Keratinocyte (primary cell): Measurements from ENCODE around the gene B4GALNT2. TPM values are rescaled to one million over a fixed set of nuclear protein-coding genes. Genes with fewer than 3 reads are reported as not detected.

Source experiments
- DNase-seq: peaks from one replicate; pipeline ENCODE4 v3.0.0-alpha.2; 2011; ENCODE audit warnings: low read depth, missing footprints, low spot score
- FAIRE-seq: peaks from 2 replicates; lab custom pipeline; 2011; peaks lifted over from hg19 to GRCh38; lab: Jason Lieb, UNC
- H2AFZ ChIP-seq: 2 replicates; pipeline ENCODE4 v1.6.0; 2012; ENCODE audit warnings: low read length, control low read depth, inconsistent platforms; ENCODE audit not compliant: control insufficient read depth
- H3K27ac ChIP-seq: 2 replicates; pipeline ENCODE4 v1.5.1; 2011; ENCODE audit warnings: low read length; ENCODE audit not compliant: control insufficient read depth, insufficient read depth
- H3K27me3 ChIP-seq: 3 replicates; pipeline ENCODE4 v1.6.0; 2011; ENCODE audit warnings: low read length; ENCODE audit not compliant: control insufficient read depth, insufficient read depth; ENCODE audit errors: extremely low read depth
- H3K36me3 ChIP-seq, 2 experiments: 2 replicates in 1 of 2; 3 replicates in 1 of 2; pipeline ENCODE4 v1.5.1; 2011; ENCODE audit warnings: low read length in 2 of 2, mild to moderate bottlenecking in 1 of 2; ENCODE audit not compliant: control insufficient read depth in 2 of 2, insufficient read depth in 2 of 2; ENCODE audit errors: extremely low read depth in 1 of 2
- H3K4me1 ChIP-seq: 3 replicates; pipeline ENCODE4 v1.5.1; 2011; ENCODE audit warnings: low read length; ENCODE audit not compliant: control insufficient read depth, insufficient read depth; ENCODE audit errors: extremely low read depth
- H3K4me2 ChIP-seq: 3 replicates; pipeline ENCODE4 v1.6.0; 2011; ENCODE audit warnings: low read depth, low read length; ENCODE audit not compliant: control insufficient read depth, insufficient read depth; ENCODE audit errors: extremely low read depth
- H3K4me3 ChIP-seq, 3 experiments: fragments of 200-600 bp in 1 of 3; sonication (generic) in 1 of 3; 2 replicates in 2 of 3; 3 replicates in 1 of 3; pipeline ENCODE4 v1.5.1; 2011 to 2016; ENCODE audit warnings: low read length in 3 of 3, mild to moderate bottlenecking in 3 of 3, control low read depth in 2 of 3, inconsistent platforms in 1 of 3, low read depth in 1 of 3, mixed read lengths in 1 of 3, mixed run types in 1 of 3, moderate library complexity in 1 of 3; ENCODE audit not compliant: control insufficient read depth in 2 of 3, insufficient read depth in 2 of 3; ENCODE audit errors: extremely low read depth in 1 of 3
- H3K79me2 ChIP-seq: 2 replicates; pipeline ENCODE4 v1.6.0; 2012; ENCODE audit warnings: low read length; ENCODE audit not compliant: control insufficient read depth, insufficient read depth
- H3K9ac ChIP-seq: 3 replicates; pipeline ENCODE4 v1.6.0; 2011; ENCODE audit warnings: low read length; ENCODE audit not compliant: control insufficient read depth, insufficient read depth; ENCODE audit errors: extremely low read depth
- H3K9me1 ChIP-seq: 3 replicates; pipeline ENCODE4 v1.6.0; 2011; ENCODE audit warnings: low read length; ENCODE audit not compliant: control insufficient read depth, insufficient read depth; ENCODE audit errors: extremely low read depth
- H3K9me3 ChIP-seq: 2 replicates; pipeline ENCODE4 v1.5.1; 2012; ENCODE audit warnings: low read depth, low read length; ENCODE audit not compliant: control insufficient read depth
- H4K20me1 ChIP-seq: 3 replicates; pipeline ENCODE4 v1.6.0; 2011; ENCODE audit warnings: low read length; ENCODE audit not compliant: control insufficient read depth, insufficient read depth; ENCODE audit errors: extremely low read depth
- EZH2 ChIP-seq: IDR thresholded peaks from one replicate; pipeline ENCODE4 v1.6.1; 2012; ENCODE audit warnings: inconsistent platforms, mild to moderate bottlenecking, low read length, moderate library complexity
- dilution Hi-C: fragments of 300-500 bp; cut with MboI; formaldehyde crosslinking; loops from one replicate; pipeline ENCODE4 v1.7.0; 2020; ENCODE audit warnings: low sequenced_read_pairs; ENCODE audit not compliant: extremely low pct_ligation_motif_present
- polyA plus RNA-seq, 5 experiments: library from polyadenylated mRNA; depleted of rRNA in 3 of 5; stranded (reverse) in 3 of 5; stranded (forward) in 1 of 5; unstranded in 1 of 5; fragments of >200 nt; gene quantifications; 1 replicate in 1 of 5; 2 replicates in 3 of 5; 3 replicates in 1 of 5; pipeline versions ENCODE4 v1.2.1 to v1.2.3, GENCODE V29; 2011 to 2012; ENCODE audit warnings: missing spikeins in 2 of 5, low read depth in 1 of 5, low replicate concordance in 1 of 5
- TF ChIP-seq, protein P1 (sequence below), 3 experiments: IDR thresholded peaks in 1 of 3; conservative IDR thresholded peaks in 1 of 3; optimal IDR thresholded peaks in 1 of 3; 2 replicates in 2 of 3; 3 replicates in 1 of 3; pipeline versions ENCODE3 to v1.5.1; 2011; ENCODE audit warnings: low read length in 3 of 3, mild to moderate bottlenecking in 3 of 3, moderate library complexity in 2 of 3, control low read depth in 1 of 3, inconsistent platforms in 1 of 3; ENCODE audit not compliant: insufficient read depth in 2 of 3; ENCODE audit errors: extremely low read depth in 1 of 3

B4GALNT2 gene
- polyA plus RNA-seq, 1 donor (not counting 4 experiments of a cell fraction or from before 2014, with no cell fraction given) = 0.01 TPM

DNA sequence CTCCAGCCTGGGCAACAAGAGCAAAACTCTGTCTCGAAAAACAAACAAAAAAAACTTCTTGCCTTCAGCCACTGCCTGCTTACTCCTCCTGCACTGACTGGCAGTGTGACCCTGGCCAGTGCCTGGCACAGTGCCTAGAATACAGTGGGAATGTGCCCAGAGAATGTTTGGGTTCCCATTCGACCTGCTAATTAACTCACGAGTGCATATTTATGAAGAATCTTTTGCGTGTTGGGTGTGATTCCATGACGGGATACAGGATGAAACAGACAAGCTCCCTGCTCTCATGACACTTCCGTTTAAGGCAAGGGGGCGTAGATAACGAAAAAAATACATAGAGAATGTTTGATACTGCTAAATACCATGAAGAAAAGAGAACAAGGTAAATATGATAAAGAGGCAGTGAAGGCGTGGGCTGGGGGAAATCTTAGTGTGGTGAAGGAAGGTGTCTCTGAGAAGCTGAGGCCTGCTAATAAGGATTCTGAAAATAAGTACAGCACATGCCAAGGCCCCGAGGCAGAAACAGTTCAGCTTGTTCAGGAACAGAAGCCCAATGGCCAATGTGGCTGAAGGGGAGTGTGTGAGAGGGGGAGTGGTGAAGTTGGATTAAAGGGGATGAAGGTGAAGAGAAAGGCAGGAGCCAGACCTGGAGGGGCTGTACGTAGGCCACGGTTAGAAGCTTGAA is 82.2 kb downstream of the B4GALNT2 start:
- dilution Hi-C loops = no loop called here
- FAIRE-seq = no peak

DNA sequence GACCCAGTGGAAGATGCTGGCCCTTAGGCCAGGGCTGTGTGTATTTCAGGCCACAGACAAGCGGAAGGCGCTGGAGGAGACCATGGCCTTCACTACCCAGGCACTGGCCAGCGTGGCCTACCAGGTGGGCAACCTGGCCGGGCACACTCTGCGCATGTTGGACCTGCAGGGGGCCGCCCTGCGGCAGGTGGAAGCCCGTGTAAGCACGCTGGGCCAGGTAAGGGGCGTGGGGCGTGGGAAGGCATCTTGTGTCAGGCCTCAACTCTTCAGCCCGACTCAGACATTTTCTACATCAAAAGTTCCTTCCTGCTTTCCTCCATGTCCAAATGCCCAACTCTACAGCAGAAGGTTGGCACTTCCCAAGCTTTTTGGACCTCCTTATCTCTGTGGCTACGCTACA is 83.9 kb downstream of the B4GALNT2 start:
- no peaks in the 10 kb centered on the region for H4K20me1 ChIP-seq
- no peaks in the 10 kb centered on the region for H3K9me3 ChIP-seq
- no peak overlapping the region for H3K4me3 ChIP-seq
- no peak for TF ChIP-seq EZH2
- TF ChIP-seq, protein P1, sequence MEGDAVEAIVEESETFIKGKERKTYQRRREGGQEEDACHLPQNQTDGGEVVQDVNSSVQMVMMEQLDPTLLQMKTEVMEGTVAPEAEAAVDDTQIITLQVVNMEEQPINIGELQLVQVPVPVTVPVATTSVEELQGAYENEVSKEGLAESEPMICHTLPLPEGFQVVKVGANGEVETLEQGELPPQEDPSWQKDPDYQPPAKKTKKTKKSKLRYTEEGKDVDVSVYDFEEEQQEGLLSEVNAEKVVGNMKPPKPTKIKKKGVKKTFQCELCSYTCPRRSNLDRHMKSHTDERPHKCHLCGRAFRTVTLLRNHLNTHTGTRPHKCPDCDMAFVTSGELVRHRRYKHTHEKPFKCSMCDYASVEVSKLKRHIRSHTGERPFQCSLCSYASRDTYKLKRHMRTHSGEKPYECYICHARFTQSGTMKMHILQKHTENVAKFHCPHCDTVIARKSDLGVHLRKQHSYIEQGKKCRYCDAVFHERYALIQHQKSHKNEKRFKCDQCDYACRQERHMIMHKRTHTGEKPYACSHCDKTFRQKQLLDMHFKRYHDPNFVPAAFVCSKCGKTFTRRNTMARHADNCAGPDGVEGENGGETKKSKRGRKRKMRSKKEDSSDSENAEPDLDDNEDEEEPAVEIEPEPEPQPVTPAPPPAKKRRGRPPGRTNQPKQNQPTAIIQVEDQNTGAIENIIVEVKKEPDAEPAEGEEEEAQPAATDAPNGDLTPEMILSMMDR (optimal IDR thresholded peaks at IDR 0.05 in 1 of 3, IDR thresholded peaks at IDR 0.05 in 1 of 3, conservative IDR thresholded peaks at IDR 0.05 in 1 of 3; ENCODE audit: extremely low read depth in 1 of 3, insufficient read depth in 2 of 3, low read length in 3 of 3) = no peak
- no peaks in the 10 kb centered on the region for H3K9me1 ChIP-seq
- no peak for FAIRE-seq
- H3K4me2 ChIP-seq = no peak overlapping the region
- H3K27me3 ChIP-seq = peaks cover 11% of the 10 kb centered on the region
- no peaks in the 10 kb centered on the region for H3K36me3 ChIP-seq
- no peaks in the 10 kb centered on the region for H3K79me2 ChIP-seq
- H3K4me1 ChIP-seq = no peaks in the 10 kb centered on the region
- dilution Hi-C loops = no loop called here
- H2AFZ ChIP-seq = no peak overlapping the region
- H3K9ac ChIP-seq = no peak overlapping the region
- no peak for DNase-seq
- no peak overlapping the region for H3K27ac ChIP-seq

More for the DNA sequence above, 82.2 kb downstream of the B4GALNT2 start:
- H4K20me1 ChIP-seq = no peaks in the 10 kb centered on the region
- no peaks in the 10 kb centered on the region for H3K9me1 ChIP-seq
- H3K4me3 ChIP-seq = no peak overlapping the region
- H3K27me3 ChIP-seq = peaks cover 14% of the 10 kb centered on the region
- no peak for TF ChIP-seq EZH2
- TF ChIP-seq, protein P1 (optimal IDR thresholded peaks at IDR 0.05 in 1 of 3, IDR thresholded peaks at IDR 0.05 in 1 of 3, conservative IDR thresholded peaks at IDR 0.05 in 1 of 3; ENCODE audit: extremely low read depth in 1 of 3, insufficient read depth in 2 of 3, low read length in 3 of 3) = no peak
- H3K9me3 ChIP-seq = no peaks in the 10 kb centered on the region
- no peak overlapping the region for H3K27ac ChIP-seq
- DNase-seq = no peak
- H3K36me3 ChIP-seq = no peaks in the 10 kb centered on the region
- no peak overlapping the region for H3K4me2 ChIP-seq
- no peak overlapping the region for H3K9ac ChIP-seq
- H3K4me1 ChIP-seq = no peaks in the 10 kb centered on the region
- no peaks in the 10 kb centered on the region for H3K79me2 ChIP-seq
- H2AFZ ChIP-seq = no peak overlapping the region
